Measurements from ENCODE around the gene CCL4. TPM values are rescaled to one million over a fixed set of nuclear protein-coding genes. Genes with fewer than 3 reads are reported as not detected.
"Not testable (repeated sequence)": the region's sequence is repeated elsewhere in the genome, so short reads cannot be mapped to it uniquely, and the experiment has no call there.

Gene CCL4
- polyA plus RNA-seq, 1 donor = 6.9 TPM

GRCh38 chr17:36115649-36115977, 12.0 kb downstream of the CCL4 start:
- not testable (repeated sequence) for H3K4me3 ChIP-seq (ENCODE audit: low read length); H3K27me3 ChIP-seq (ENCODE audit: control insufficient read depth, insufficient read depth, low read length); H3K4me1 ChIP-seq (ENCODE audit: control insufficient read depth, insufficient read depth, low read length); H3K27ac ChIP-seq (ENCODE audit: low read length); H3K9me3 ChIP-seq (ENCODE audit: control insufficient read depth, low read depth, low read length); H3K36me3 ChIP-seq (ENCODE audit: control insufficient read depth, insufficient read depth, low read length); DNase-seq

- WGBS (ENCODE audit: insufficient coverage, low lambda C conversion rate) = no CpG with 5 or more reads among the region's 5 CpGs
- H3K27me3 ChIP-seq (ENCODE audit: control insufficient read depth, insufficient read depth, low read length) = no peaks in the 10 kb centered on the region
- DNase-seq = no peak
- H3K36me3 ChIP-seq (ENCODE audit: control insufficient read depth, insufficient read depth, low read length) = no peaks in the 10 kb centered on the region
- no peak overlapping the region for H3K27ac ChIP-seq (ENCODE audit: low read length)
- H3K9me3 ChIP-seq (ENCODE audit: control insufficient read depth, low read depth, low read length) = no peaks in the 10 kb centered on the region
- no peaks in the 10 kb centered on the region for H3K4me1 ChIP-seq (ENCODE audit: control insufficient read depth, insufficient read depth, low read length)
- no peak overlapping the region for H3K4me3 ChIP-seq (ENCODE audit: low read length)
Measured at GRCh38 chr17:36117505-36118382, 14.1 kb downstream of the CCL4 start.

- H3K36me3 ChIP-seq (ENCODE audit: control insufficient read depth, insufficient read depth, low read length) = no peaks in the 10 kb centered on the region
- no peaks in the 10 kb centered on the region for H3K4me1 ChIP-seq (ENCODE audit: control insufficient read depth, insufficient read depth, low read length)
- H3K9me3 ChIP-seq (ENCODE audit: control insufficient read depth, low read depth, low read length) = no peaks in the 10 kb centered on the region
- no peak overlapping the region for H3K27ac ChIP-seq (ENCODE audit: low read length)
- WGBS (ENCODE audit: insufficient coverage, low lambda C conversion rate) = no CpG with 5 or more reads among the region's 12 CpGs
- DNase-seq = no peak
- no peak overlapping the region for H3K4me3 ChIP-seq (ENCODE audit: low read length)
- H3K27me3 ChIP-seq (ENCODE audit: control insufficient read depth, insufficient read depth, low read length) = no peaks in the 10 kb centered on the region
Measured at GRCh38 chr17:36118477-36119353, 15.1 kb downstream of the CCL4 start.

- no peak for DNase-seq
- no peaks in the 10 kb centered on the region for H3K4me1 ChIP-seq (ENCODE audit: control insufficient read depth, insufficient read depth, low read length)
- H3K27ac ChIP-seq (ENCODE audit: low read length) = no peak overlapping the region
- 100% methylated on average over 1 of the region's 3 CpGs for WGBS (ENCODE audit: insufficient coverage, low lambda C conversion rate)
- no peaks in the 10 kb centered on the region for H3K36me3 ChIP-seq (ENCODE audit: control insufficient read depth, insufficient read depth, low read length)
- peaks cover 6% of the 10 kb centered on the region for H3K9me3 ChIP-seq (ENCODE audit: control insufficient read depth, low read depth, low read length)
- H3K27me3 ChIP-seq (ENCODE audit: control insufficient read depth, insufficient read depth, low read length) = no peaks in the 10 kb centered on the region
- H3K4me3 ChIP-seq (ENCODE audit: low read length) = no peak overlapping the region
Measured at GRCh38 chr17:36120221-36120620, 16.6 kb downstream of the CCL4 start.

GRCh38 chr17:36121099-36121498, 17.5 kb downstream of the CCL4 start:
- not testable (repeated sequence) for H3K4me1 ChIP-seq (ENCODE audit: control insufficient read depth, insufficient read depth, low read length); H3K27me3 ChIP-seq (ENCODE audit: control insufficient read depth, insufficient read depth, low read length); H3K27ac ChIP-seq (ENCODE audit: low read length); H3K36me3 ChIP-seq (ENCODE audit: control insufficient read depth, insufficient read depth, low read length); DNase-seq; H3K4me3 ChIP-seq (ENCODE audit: low read length)
- 79% methylated on average over 2 of the region's 6 CpGs for WGBS (ENCODE audit: insufficient coverage, low lambda C conversion rate)
- peaks cover 13% of the 10 kb centered on the region for H3K9me3 ChIP-seq (ENCODE audit: control insufficient read depth, low read depth, low read length)

GRCh38 chr17:36123431-36123830, 19.8 kb downstream of the CCL4 start:
- no peak for DNase-seq
- 100% methylated on average over 1 of the region's 2 CpGs for WGBS (ENCODE audit: insufficient coverage, low lambda C conversion rate)
- no peaks in the 10 kb centered on the region for H3K4me1 ChIP-seq (ENCODE audit: control insufficient read depth, insufficient read depth, low read length)
- H3K4me3 ChIP-seq (ENCODE audit: low read length) = no peak overlapping the region
- no peaks in the 10 kb centered on the region for H3K27me3 ChIP-seq (ENCODE audit: control insufficient read depth, insufficient read depth, low read length)
- H3K9me3 ChIP-seq (ENCODE audit: control insufficient read depth, low read depth, low read length) = peaks cover 13% of the 10 kb centered on the region
- H3K27ac ChIP-seq (ENCODE audit: low read length) = no peak overlapping the region
- H3K36me3 ChIP-seq (ENCODE audit: control insufficient read depth, insufficient read depth, low read length) = no peaks in the 10 kb centered on the region

GRCh38 chr17:36124879-36125824, 21.5 kb downstream of the CCL4 start:
- no CpG with 5 or more reads among the region's 9 CpGs for WGBS (ENCODE audit: insufficient coverage, low lambda C conversion rate)
- H3K27me3 ChIP-seq (ENCODE audit: control insufficient read depth, insufficient read depth, low read length) = no peaks in the 10 kb centered on the region
- DNase-seq = no peak
- H3K27ac ChIP-seq (ENCODE audit: low read length) = no peak overlapping the region
- no peak overlapping the region for H3K4me3 ChIP-seq (ENCODE audit: low read length)
- no peaks in the 10 kb centered on the region for H3K36me3 ChIP-seq (ENCODE audit: control insufficient read depth, insufficient read depth, low read length)
- H3K9me3 ChIP-seq (ENCODE audit: control insufficient read depth, low read depth, low read length) = peaks cover 13% of the 10 kb centered on the region
- H3K4me1 ChIP-seq (ENCODE audit: control insufficient read depth, insufficient read depth, low read length) = peaks cover 9% of the 10 kb centered on the region

- Histone ChIP-seq H3K27ac (ENCODE audit: low read length) (no peak overlapping the region), H3K27me3 (ENCODE audit: control insufficient read depth, insufficient read depth, low read length) (no peaks in the 10 kb centered on the region), H3K36me3 (ENCODE audit: control insufficient read depth, insufficient read depth, low read length) (no peaks in the 10 kb centered on the region), H3K4me1 (ENCODE audit: control insufficient read depth, insufficient read depth, low read length) (peaks cover 9% of the 10 kb centered on the region), H3K4me3 (ENCODE audit: low read length) (no peak overlapping the region), H3K9me3 (ENCODE audit: control insufficient read depth, low read depth, low read length) (peaks cover 13% of the 10 kb centered on the region)
- DNase-seq = no peak
- WGBS (ENCODE audit: insufficient coverage, low lambda C conversion rate) = 67% methylated on average over 1 of the region's 7 CpGs
Measured at GRCh38 chr17:36127199-36127893, 23.7 kb downstream of the CCL4 start.

- no peak for DNase-seq
- WGBS (ENCODE audit: insufficient coverage, low lambda C conversion rate) = no CpG with 5 or more reads among the region's 6 CpGs
- no peaks in the 10 kb centered on the region for H3K27me3 ChIP-seq (ENCODE audit: control insufficient read depth, insufficient read depth, low read length)
- no peaks in the 10 kb centered on the region for H3K36me3 ChIP-seq (ENCODE audit: control insufficient read depth, insufficient read depth, low read length)
- peaks cover 9% of the 10 kb centered on the region for H3K4me1 ChIP-seq (ENCODE audit: control insufficient read depth, insufficient read depth, low read length)
- no peak overlapping the region for H3K4me3 ChIP-seq (ENCODE audit: low read length)
- peaks cover 13% of the 10 kb centered on the region for H3K9me3 ChIP-seq (ENCODE audit: control insufficient read depth, low read depth, low read length)
- no peak overlapping the region for H3K27ac ChIP-seq (ENCODE audit: low read length)
Measured at GRCh38 chr17:36127911-36128310, 24.3 kb downstream of the CCL4 start.

Data from large intestine (tissue), 3 donors.